OCI-LY3 (cell line): ENCODE data around the gene C10orf90.

ENCODE experiments used
- H2AFZ ChIP-seq: fragments of 200-600, 300-600 bp; shearing (Covaris generic); 2 replicates; pipeline ENCODE4 v1.6.0; 2014; ENCODE audit warnings: antibody characterized with exemption, low read depth, low read length
- H3K27ac ChIP-seq: fragments of 200-600, 300-600 bp; sonication (generic); 2 replicates; pipeline ENCODE4 v1.5.1; 2014; ENCODE audit warnings: mild to moderate bottlenecking, low read length, moderate library complexity, mixed read lengths
- H3K27me3 ChIP-seq: fragments of 200-600, 300-600 bp; sonication (generic); 2 replicates; pipeline ENCODE4 v1.6.1; 2014; ENCODE audit warnings: low read depth, low read length, mixed read lengths
- H3K36me3 ChIP-seq: fragments of 200-600, 300-600 bp; sonication (generic); replicated peaks from 2 replicates; pipeline ENCODE3; 2014; ENCODE audit warnings: low read depth, low read length, mixed read lengths
- H3K4me1 ChIP-seq: fragments of 300-600, 200-600 bp; sonication (generic); 2 replicates; pipeline ENCODE4 v1.6.1; 2014; ENCODE audit warnings: low read length, mixed read lengths
- H3K4me2 ChIP-seq: fragments of 200-600, 300-600 bp; sonication (generic); 2 replicates; pipeline ENCODE4 v1.6.1; 2014; ENCODE audit warnings: low read length, mixed read lengths
- H3K4me3 ChIP-seq: fragments of 300-600, 200-600 bp; sonication (generic); 2 replicates; pipeline ENCODE4 v1.5.1; 2014; ENCODE audit warnings: antibody characterized with exemption, mild to moderate bottlenecking, low read length, moderate library complexity
- H3K79me2 ChIP-seq: fragments of 300-600, 200-600 bp; shearing (Covaris generic); 2 replicates; pipeline ENCODE4 v1.6.1; 2014; ENCODE audit warnings: mild to moderate bottlenecking, low read length, mixed read lengths
- H3K9ac ChIP-seq: fragments of 300-600, 200-600 bp; shearing (Covaris generic); 2 replicates; pipeline ENCODE4 v1.6.0; 2014; ENCODE audit warnings: mild to moderate bottlenecking, low read length, moderate library complexity
- H3K9me3 ChIP-seq: fragments of 200-600, 300-600 bp; shearing (Covaris generic); 2 replicates; pipeline ENCODE4 v1.6.1; 2014; ENCODE audit warnings: low read length, mixed read lengths; ENCODE audit not compliant: insufficient read depth
- H4K20me1 ChIP-seq: fragments of 200-600, 300-600 bp; sonication (generic); 2 replicates; pipeline ENCODE4 v1.6.1; 2016; ENCODE audit warnings: low read length, mixed read lengths; ENCODE audit not compliant: insufficient read depth
- EZH2phosphoT487 ChIP-seq: fragments of 200-600 bp; shearing (Covaris generic); IDR thresholded peaks from 2 replicates; pipeline ENCODE4 v1.6.1; 2018; ENCODE audit warnings: antibody characterized with exemption, mixed run types, low read depth
- TF ChIP-seq, protein P1 (sequence below): fragments of 200-600, 300-600 bp; sonication (generic); IDR thresholded peaks from 2 replicates; pipeline ENCODE4 v1.5.1; 2014; ENCODE audit warnings: antibody characterized with exemption, low read length, low read depth

Gene C10orf90

DNA sequence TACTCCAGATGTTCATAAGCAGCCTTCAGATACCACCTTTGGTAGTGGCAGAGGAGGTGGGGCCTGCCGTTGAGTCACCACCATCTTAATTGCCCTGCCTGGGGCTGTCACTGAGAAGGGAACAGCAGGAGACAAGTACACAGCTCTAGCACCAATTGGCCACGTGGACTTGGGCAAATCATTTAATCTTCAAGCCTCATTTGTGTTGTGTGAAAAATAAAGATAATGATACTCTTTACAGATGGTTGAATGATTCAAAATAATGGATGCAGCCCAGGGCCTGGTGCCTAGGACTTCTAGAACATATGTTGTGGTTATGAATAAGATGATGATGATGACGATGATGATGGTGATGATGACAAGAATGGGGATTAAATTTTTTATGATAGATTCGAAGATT, 170.3 kb downstream of the C10orf90 start:
- Histone ChIP-seq H3K36me3 (no peaks in the 10 kb centered on the region), H3K27me3 (no peaks in the 10 kb centered on the region), H3K4me2 (no peak overlapping the region), H3K4me1 (no peaks in the 10 kb centered on the region), H3K4me3 (no peak overlapping the region), H3K9ac (no peak overlapping the region), H3K9me3 (no peaks in the 10 kb centered on the region), H2AFZ (no peak overlapping the region), H3K79me2 (no peaks in the 10 kb centered on the region), H3K27ac (no peak overlapping the region), H4K20me1 (no peaks in the 10 kb centered on the region)
- TF ChIP-seq, protein P1, sequence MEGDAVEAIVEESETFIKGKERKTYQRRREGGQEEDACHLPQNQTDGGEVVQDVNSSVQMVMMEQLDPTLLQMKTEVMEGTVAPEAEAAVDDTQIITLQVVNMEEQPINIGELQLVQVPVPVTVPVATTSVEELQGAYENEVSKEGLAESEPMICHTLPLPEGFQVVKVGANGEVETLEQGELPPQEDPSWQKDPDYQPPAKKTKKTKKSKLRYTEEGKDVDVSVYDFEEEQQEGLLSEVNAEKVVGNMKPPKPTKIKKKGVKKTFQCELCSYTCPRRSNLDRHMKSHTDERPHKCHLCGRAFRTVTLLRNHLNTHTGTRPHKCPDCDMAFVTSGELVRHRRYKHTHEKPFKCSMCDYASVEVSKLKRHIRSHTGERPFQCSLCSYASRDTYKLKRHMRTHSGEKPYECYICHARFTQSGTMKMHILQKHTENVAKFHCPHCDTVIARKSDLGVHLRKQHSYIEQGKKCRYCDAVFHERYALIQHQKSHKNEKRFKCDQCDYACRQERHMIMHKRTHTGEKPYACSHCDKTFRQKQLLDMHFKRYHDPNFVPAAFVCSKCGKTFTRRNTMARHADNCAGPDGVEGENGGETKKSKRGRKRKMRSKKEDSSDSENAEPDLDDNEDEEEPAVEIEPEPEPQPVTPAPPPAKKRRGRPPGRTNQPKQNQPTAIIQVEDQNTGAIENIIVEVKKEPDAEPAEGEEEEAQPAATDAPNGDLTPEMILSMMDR = no peak
- no peak for TF ChIP-seq EZH2phosphoT487

GRCh38 chr10:126499744-126500143, 170.7 kb downstream of the C10orf90 start:
- Histone ChIP-seq H3K79me2 (no peaks in the 10 kb centered on the region), H4K20me1 (no peaks in the 10 kb centered on the region), H3K4me2 (no peak overlapping the region), H3K9me3 (no peaks in the 10 kb centered on the region), H2AFZ (no peak overlapping the region), H3K36me3 (no peaks in the 10 kb centered on the region), H3K9ac (no peak overlapping the region), H3K27me3 (no peaks in the 10 kb centered on the region), H3K4me3 (no peak overlapping the region), H3K4me1 (no peaks in the 10 kb centered on the region), H3K27ac (no peak overlapping the region)
- no peak for TF ChIP-seq EZH2phosphoT487
- TF ChIP-seq, protein P1 = no peak

DNA sequence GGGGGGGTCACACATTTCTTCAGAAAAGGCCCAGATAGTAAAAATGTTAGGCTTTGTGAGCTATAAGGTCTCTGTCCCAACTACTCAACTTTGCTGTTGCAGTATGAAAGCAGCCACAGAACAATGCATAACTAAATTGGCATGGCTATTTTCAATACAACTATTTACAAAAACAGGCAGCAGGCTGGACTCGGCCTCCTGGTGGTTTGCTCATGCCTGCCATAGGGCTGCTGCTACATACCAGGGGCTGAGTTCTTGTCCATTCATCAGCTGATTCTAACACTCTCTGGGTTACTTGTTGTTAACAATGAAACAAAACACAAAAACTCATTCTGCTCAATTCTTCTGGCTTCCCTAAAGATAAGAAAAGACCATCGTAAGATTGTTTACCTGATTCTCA, 172.8 kb downstream of the C10orf90 start:
- Histone ChIP-seq H3K79me2 (no peaks in the 10 kb centered on the region), H4K20me1 (no peaks in the 10 kb centered on the region), H3K27me3 (no peaks in the 10 kb centered on the region), H2AFZ (no peak overlapping the region), H3K9me3 (no peaks in the 10 kb centered on the region), H3K36me3 (no peaks in the 10 kb centered on the region), H3K4me1 (no peaks in the 10 kb centered on the region), H3K4me2 (no peak overlapping the region), H3K9ac (no peak overlapping the region), H3K4me3 (no peak overlapping the region), H3K27ac (no peak overlapping the region)
- no peak for TF ChIP-seq EZH2phosphoT487
- TF ChIP-seq, protein P1 = no peak

GRCh38 chr10:126496771-126497545, 173.5 kb downstream of the C10orf90 start:
- no peaks in the 10 kb centered on the region for H4K20me1 ChIP-seq
- TF ChIP-seq EZH2phosphoT487 = no peak
- TF ChIP-seq, protein P1 = no peak
- H3K4me1 ChIP-seq = no peaks in the 10 kb centered on the region
- no peak overlapping the region for H2AFZ ChIP-seq
- H3K4me2 ChIP-seq = no peak overlapping the region
- H3K9ac ChIP-seq = no peak overlapping the region
- H3K36me3 ChIP-seq = no peaks in the 10 kb centered on the region
- H3K27ac ChIP-seq = no peak overlapping the region
- H3K79me2 ChIP-seq = no peaks in the 10 kb centered on the region
- H3K27me3 ChIP-seq = no peaks in the 10 kb centered on the region
- H3K4me3 ChIP-seq = no peak overlapping the region
- no peaks in the 10 kb centered on the region for H3K9me3 ChIP-seq
